Measurements from ENCODE around the gene APPBP2. TPM values are rescaled to one million over a fixed set of nuclear protein-coding genes. Genes with fewer than 3 reads are reported as not detected.

Gene APPBP2
- total RNA-seq, 1 experiment from 2014 or later = 33.1 TPM

DNA sequence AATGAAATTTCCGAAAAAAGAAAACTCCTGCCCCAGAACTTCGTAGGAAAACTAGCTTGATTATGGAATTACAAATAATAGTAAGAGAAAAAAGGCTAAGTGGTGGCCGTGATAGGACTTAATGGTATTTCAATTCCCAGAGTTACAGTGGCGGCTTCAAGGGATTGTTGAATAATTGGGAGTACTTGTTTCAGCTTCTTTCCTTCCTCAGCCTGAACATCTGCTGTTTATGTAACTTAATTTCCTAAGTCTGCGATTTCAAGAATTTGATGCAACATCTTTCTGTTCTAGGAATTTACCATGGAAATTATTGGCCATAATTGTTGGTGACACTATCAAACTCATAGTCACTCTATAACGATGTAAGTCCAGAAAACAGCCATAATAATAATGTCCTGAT, 684 bp upstream of the APPBP2 start:
- TF ChIP-seq, protein P1, sequence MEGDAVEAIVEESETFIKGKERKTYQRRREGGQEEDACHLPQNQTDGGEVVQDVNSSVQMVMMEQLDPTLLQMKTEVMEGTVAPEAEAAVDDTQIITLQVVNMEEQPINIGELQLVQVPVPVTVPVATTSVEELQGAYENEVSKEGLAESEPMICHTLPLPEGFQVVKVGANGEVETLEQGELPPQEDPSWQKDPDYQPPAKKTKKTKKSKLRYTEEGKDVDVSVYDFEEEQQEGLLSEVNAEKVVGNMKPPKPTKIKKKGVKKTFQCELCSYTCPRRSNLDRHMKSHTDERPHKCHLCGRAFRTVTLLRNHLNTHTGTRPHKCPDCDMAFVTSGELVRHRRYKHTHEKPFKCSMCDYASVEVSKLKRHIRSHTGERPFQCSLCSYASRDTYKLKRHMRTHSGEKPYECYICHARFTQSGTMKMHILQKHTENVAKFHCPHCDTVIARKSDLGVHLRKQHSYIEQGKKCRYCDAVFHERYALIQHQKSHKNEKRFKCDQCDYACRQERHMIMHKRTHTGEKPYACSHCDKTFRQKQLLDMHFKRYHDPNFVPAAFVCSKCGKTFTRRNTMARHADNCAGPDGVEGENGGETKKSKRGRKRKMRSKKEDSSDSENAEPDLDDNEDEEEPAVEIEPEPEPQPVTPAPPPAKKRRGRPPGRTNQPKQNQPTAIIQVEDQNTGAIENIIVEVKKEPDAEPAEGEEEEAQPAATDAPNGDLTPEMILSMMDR (IDR thresholded peaks at IDR 0.05; ENCODE audit: unreplicated experiment) = no peak
- no TSS peak for BruUV-seq (replicated peaks)
- Mint-ChIP-seq H3K27ac (ENCODE audit: low read depth, unreplicated experiment) (peak overlapping the region; percentile 98), H3K27me3 (ENCODE audit: insufficient read depth, unreplicated experiment) (no peaks in the 10 kb centered on the region), H3K4me1 (ENCODE audit: insufficient read depth, unreplicated experiment) (peaks cover 21% of the 10 kb centered on the region), H3K36me3 (ENCODE audit: insufficient read depth, unreplicated experiment) (no peaks in the 10 kb centered on the region), H3K9me3 (ENCODE audit: unreplicated experiment) (no peaks in the 10 kb centered on the region), H3K4me3 (ENCODE audit: unreplicated experiment) (peak overlapping the region; percentile 91)
- no peak for DNase-seq (ENCODE audit: unreplicated experiment)
- intact Hi-C loops (cut with micrococcal nuclease) = loop anchor here (1.0 kb wide), 1 partner anchor 112 kb away; no protein-coding TSS in a partner anchor
- ChIA-PET POLR2A (interaction anchor here (0.6 to 6.4 kb wide), 30 partner anchors 8 to 1278 kb away, joined by 3 to 113 read pairs (median 4); partner anchors contain the start of genes PPM1D, PTRH2, USP32 and VMP1), CTCF (interaction anchor here (0.6 to 1.4 kb wide), 4 partner anchors 47 to 114 kb away, joined by 3 to 7 read pairs (median 4); partner anchors contain the start of gene PPM1D)

DNA sequence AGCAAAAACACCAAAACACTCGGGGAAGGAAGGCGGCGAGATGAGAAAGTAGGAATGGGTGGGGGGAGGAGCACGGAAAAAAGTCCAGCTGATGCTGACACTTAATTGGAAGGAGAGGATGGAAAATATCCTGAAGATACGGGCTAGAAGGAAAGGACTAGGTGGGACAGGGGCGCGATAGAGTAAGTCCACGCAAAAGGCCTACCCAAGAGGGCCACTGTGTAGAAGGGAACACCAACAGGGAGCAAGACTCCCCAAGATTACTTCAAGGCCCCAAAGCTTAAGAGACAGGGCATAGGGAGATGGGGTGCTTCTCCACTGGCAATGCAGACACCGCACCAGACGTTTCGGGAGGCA, 736 bp downstream of the APPBP2 start:
- POLR2A ChIA-PET = interaction anchor here (0.7 to 6.4 kb wide), 13 partner anchors 11 to 152 kb away, joined by 3 to 113 read pairs (median 4); partner anchors contain the start of gene PPM1D
- no peaks in the 10 kb centered on the region for H3K9me3 Mint-ChIP-seq (ENCODE audit: unreplicated experiment)

DNA sequence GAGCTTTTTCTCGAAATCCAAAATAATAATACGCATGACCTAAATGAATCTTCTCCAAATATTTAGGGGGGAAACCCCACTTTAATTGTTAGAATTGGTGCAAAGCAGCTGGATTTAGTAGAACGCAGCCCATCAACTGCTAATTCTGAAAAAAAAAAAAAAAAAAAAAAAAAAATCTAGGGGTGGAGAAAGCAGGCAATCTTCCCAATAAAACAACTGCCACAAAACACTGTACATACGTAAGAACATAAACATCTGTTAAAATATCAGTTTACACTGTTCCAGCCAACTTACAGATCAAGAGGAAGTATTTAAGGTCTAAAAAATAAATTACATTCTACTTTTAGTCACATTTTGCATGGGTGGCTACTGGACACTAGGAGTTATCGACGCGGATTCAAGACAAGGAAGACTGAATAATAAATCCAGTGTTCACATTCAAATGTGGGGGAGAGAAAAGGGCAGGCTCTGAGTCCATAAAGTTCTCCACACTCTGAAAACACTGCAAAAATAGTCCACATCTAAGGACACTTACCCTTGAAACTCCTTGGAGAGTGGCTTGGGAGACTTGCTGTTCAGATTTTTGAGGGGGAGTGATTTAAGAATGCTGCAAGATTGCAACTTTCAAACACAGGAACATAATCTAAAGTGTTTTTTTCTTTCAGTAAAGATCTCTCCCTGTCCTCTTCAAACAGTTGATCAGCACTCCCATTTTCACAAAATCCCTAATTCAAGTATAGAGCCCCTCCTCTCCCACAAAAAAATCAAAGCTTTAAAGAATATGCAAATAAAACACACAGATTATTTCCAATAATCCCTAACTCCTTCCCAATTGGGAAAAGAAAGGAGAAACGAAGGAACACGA, 1.3 kb downstream of the APPBP2 start:
- ChIA-PET CTCF (interaction anchor here (0.6 to 2.5 kb wide), 6 partner anchors 47 to 611 kb away, joined by 3 to 9 read pairs (median 4); no protein-coding TSS in a partner anchor), POLR2A (interaction anchor here (0.7 to 6.4 kb wide), 14 partner anchors 10 to 152 kb away, joined by 3 to 113 read pairs (median 4); partner anchors contain the start of gene PPM1D)
- BruUV-seq (replicated peaks) = TSS peak; percentile 41

More for the DNA sequence above, 736 bp downstream of the APPBP2 start:
- BruUV-seq (replicated peaks) = no TSS peak
- intact Hi-C loops (cut with micrococcal nuclease) = loop anchor here (1.0 to 2.0 kb wide), 2 partner anchors 44 to 75 kb away; partner anchors contain the start of gene PPM1D
- Mint-ChIP-seq H3K4me1 (ENCODE audit: insufficient read depth, unreplicated experiment) (peaks cover 32% of the 10 kb centered on the region), H3K27me3 (ENCODE audit: insufficient read depth, unreplicated experiment) (no peaks in the 10 kb centered on the region), H3K36me3 (ENCODE audit: insufficient read depth, unreplicated experiment) (peaks cover 12% of the 10 kb centered on the region), H3K27ac (ENCODE audit: low read depth, unreplicated experiment) (peak overlapping the region; percentile 98), H3K4me3 (ENCODE audit: unreplicated experiment) (peak overlapping the region; percentile 91)
- no peak for DNase-seq (ENCODE audit: unreplicated experiment)
- TF ChIP-seq, protein P1 (IDR thresholded peaks at IDR 0.05; ENCODE audit: unreplicated experiment) = no peak
- CTCF ChIA-PET = interaction anchor here (0.7 to 0.8 kb wide), 2 partner anchors 46 to 48 kb away, joined by 4 read pairs; no protein-coding TSS in a partner anchor

More for the DNA sequence above, 1.3 kb downstream of the APPBP2 start:
- peak overlapping the region; percentile 91 for H3K4me3 Mint-ChIP-seq (ENCODE audit: unreplicated experiment)
- peaks cover 18% of the 10 kb centered on the region for H3K36me3 Mint-ChIP-seq (ENCODE audit: insufficient read depth, unreplicated experiment)
- TF ChIP-seq, protein P1 (IDR thresholded peaks at IDR 0.05; ENCODE audit: unreplicated experiment) = no peak
- H3K27me3 Mint-ChIP-seq (ENCODE audit: insufficient read depth, unreplicated experiment) = no peaks in the 10 kb centered on the region
- no peaks in the 10 kb centered on the region for H3K9me3 Mint-ChIP-seq (ENCODE audit: unreplicated experiment)
- peak overlapping the region; percentile 98 for H3K27ac Mint-ChIP-seq (ENCODE audit: low read depth, unreplicated experiment)
- H3K4me1 Mint-ChIP-seq (ENCODE audit: insufficient read depth, unreplicated experiment) = peaks cover 27% of the 10 kb centered on the region
- intact Hi-C loops (cut with micrococcal nuclease) = loop anchor here (1.0 to 2.0 kb wide), 2 partner anchors 45 to 76 kb away; partner anchors contain the start of gene PPM1D
- DNase-seq (ENCODE audit: unreplicated experiment) = peak; percentile 19

Data from MCF 10A (cell line).